ENCODE results near the gene ZNF516. TPM values are rescaled to one million over a fixed set of nuclear protein-coding genes. Genes with fewer than 3 reads are reported as not detected.

Gene ZNF516
- total and polyA plus RNA-seq, 2 of the 13 experiments (the other 11 are each of a cell fraction or from before 2014, with no cell fraction given): 16.6 to 18.7 TPM

DNA sequence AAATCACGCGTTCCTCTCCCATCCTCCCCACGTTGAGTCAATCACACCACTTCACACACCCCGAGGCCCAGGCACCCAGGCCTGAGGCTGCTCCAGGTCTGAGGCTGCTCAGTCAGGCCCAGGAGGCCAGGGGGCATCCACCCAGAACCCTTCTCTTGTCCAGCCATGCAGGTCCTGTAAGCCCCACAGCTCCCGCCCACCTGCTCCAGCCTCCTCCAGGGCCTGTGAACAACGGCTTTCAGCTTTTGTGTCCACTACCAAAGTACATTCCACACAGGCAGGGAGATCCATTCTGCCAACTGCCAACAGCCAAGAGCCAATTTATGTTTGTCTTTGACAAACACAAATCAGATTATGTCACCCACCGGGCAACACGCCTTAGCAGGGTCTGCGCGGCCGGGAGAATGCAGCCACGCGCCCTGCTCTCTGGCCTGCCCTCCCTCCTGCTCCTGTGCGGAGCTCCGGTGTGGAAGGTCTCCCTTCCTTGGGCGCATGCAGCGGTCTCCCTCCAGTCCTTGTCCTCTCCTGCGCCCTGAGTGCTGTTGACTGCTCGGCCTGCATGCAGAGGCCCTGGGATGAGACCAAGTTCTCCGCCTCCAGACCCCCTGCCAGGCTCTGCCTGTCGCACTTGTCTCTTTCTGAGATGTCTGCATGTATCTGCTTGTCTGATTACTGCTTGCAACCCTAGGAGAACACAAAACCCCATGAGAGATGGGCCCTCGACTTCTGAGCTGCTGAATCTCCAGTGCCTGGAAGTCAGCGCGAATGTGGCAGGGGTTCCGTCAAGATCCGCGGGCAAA, 146.6 kb downstream of the ZNF516 start (continued):
- no peak for TF ChIP-seq CBFB (CRISPR knock-in tag; IDR thresholded peaks at IDR 0.05)
- TF ChIP-seq, protein P1, sequence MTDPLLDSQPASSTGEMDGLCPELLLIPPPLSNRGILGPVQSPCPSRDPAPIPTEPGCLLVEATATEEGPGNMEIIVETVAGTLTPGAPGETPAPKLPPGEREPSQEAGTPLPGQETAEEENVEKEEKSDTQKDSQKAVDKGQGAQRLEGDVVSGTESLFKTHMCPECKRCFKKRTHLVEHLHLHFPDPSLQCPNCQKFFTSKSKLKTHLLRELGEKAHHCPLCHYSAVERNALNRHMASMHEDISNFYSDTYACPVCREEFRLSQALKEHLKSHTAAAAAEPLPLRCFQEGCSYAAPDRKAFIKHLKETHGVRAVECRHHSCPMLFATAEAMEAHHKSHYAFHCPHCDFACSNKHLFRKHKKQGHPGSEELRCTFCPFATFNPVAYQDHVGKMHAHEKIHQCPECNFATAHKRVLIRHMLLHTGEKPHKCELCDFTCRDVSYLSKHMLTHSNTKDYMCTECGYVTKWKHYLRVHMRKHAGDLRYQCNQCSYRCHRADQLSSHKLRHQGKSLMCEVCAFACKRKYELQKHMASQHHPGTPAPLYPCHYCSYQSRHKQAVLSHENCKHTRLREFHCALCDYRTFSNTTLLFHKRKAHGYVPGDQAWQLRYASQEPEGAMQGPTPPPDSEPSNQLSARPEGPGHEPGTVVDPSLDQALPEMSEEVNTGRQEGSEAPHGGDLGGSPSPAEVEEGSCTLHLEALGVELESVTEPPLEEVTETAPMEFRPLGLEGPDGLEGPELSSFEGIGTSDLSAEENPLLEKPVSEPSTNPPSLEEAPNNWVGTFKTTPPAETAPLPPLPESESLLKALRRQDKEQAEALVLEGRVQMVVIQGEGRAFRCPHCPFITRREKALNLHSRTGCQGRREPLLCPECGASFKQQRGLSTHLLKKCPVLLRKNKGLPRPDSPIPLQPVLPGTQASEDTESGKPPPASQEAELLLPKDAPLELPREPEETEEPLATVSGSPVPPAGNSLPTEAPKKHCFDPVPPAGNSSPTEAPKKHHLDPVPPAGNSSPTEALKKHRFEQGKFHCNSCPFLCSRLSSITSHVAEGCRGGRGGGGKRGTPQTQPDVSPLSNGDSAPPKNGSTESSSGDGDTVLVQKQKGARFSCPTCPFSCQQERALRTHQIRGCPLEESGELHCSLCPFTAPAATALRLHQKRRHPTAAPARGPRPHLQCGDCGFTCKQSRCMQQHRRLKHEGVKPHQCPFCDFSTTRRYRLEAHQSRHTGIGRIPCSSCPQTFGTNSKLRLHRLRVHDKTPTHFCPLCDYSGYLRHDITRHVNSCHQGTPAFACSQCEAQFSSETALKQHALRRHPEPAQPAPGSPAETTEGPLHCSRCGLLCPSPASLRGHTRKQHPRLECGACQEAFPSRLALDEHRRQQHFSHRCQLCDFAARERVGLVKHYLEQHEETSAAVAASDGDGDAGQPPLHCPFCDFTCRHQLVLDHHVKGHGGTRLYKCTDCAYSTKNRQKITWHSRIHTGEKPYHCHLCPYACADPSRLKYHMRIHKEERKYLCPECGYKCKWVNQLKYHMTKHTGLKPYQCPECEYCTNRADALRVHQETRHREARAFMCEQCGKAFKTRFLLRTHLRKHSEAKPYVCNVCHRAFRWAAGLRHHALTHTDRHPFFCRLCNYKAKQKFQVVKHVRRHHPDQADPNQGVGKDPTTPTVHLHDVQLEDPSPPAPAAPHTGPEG (CRISPR knock-in tag; IDR thresholded peaks at IDR 0.05): 0 out of 2 replicates have a peak, but pooled peaks have one; percentile 28
- no peak for TF ChIP-seq NR2F2 (IDR thresholded peaks at IDR 0.05; ENCODE audit: borderline replicate concordance, low read depth)
- TF ChIP-seq THYN1 (CRISPR knock-in tag; IDR thresholded peaks at IDR 0.05; ENCODE audit: borderline replicate concordance, low read depth): no peak
- TF ChIP-seq, protein P2, sequence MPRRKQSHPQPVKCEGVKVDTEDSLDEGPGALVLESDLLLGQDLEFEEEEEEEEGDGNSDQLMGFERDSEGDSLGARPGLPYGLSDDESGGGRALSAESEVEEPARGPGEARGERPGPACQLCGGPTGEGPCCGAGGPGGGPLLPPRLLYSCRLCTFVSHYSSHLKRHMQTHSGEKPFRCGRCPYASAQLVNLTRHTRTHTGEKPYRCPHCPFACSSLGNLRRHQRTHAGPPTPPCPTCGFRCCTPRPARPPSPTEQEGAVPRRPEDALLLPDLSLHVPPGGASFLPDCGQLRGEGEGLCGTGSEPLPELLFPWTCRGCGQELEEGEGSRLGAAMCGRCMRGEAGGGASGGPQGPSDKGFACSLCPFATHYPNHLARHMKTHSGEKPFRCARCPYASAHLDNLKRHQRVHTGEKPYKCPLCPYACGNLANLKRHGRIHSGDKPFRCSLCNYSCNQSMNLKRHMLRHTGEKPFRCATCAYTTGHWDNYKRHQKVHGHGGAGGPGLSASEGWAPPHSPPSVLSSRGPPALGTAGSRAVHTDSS (CRISPR knock-in tag; conservative IDR thresholded peaks at IDR 0.05): no peak
- TF ChIP-seq RAD21 (CRISPR knock-in tag; IDR thresholded peaks at IDR 0.05): no peak
- no peak for TF ChIP-seq KLF9 (CRISPR knock-in tag; IDR thresholded peaks at IDR 0.05; ENCODE audit: low read depth)
- TF ChIP-seq GABPB1 (CRISPR knock-in tag; IDR thresholded peaks at IDR 0.05): peak; percentile 47; the same call in 1 of the 2 replicates
- TF ChIP-seq ZNF275 (CRISPR knock-in tag; IDR thresholded peaks at IDR 0.05; ENCODE audit: borderline replicate concordance): no peak
- TF ChIP-seq, protein P3, sequence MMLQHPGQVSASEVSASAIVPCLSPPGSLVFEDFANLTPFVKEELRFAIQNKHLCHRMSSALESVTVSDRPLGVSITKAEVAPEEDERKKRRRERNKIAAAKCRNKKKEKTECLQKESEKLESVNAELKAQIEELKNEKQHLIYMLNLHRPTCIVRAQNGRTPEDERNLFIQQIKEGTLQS (CRISPR knock-in tag; IDR thresholded peaks at IDR 0.05): peak; percentile 30; the same call in 1 of the 2 replicates
- TF ChIP-seq DDIT3 (CRISPR knock-in tag; IDR thresholded peaks at IDR 0.05): no peak
- TF ChIP-seq ELF4 (CRISPR knock-in tag; IDR thresholded peaks at IDR 0.05; ENCODE audit: borderline replicate concordance): no peak
- TF ChIP-seq GABPA (IDR thresholded peaks at IDR 0.05; ENCODE audit: low read depth, low read length): no peak
- TF ChIP-seq GABPA (CRISPR knock-in tag; IDR thresholded peaks at IDR 0.05; ENCODE audit: low read depth): no peak
- TF ChIP-seq KDM4B (CRISPR knock-in tag; IDR thresholded peaks at IDR 0.05): 0 out of 2 replicates have a peak, but pooled peaks have one; percentile 20
- TF ChIP-seq ZBTB46 (CRISPR knock-in tag; IDR thresholded peaks at IDR 0.05; ENCODE audit: borderline replicate concordance): no peak
- no peak for TF ChIP-seq SYNCRIP (IDR thresholded peaks at IDR 0.05; ENCODE audit: insufficient read depth, low read depth, low read length)
- TF ChIP-seq ZNF83 (CRISPR knock-in tag; IDR thresholded peaks at IDR 0.05; ENCODE audit: borderline replicate concordance): no peak
